Adrenal gland (tissue), 12 donors: ENCODE measurements around the gene ALDH3B2. TPM values are rescaled to one million over a fixed set of nuclear protein-coding genes. Genes with fewer than 3 reads are reported as not detected.

ENCODE experiments used
- DNase-seq, 7 donors: peaks; one replicate each; pipeline ENCODE4 v3.0.0-alpha.2; 2019 to 2020
- H3K27ac ChIP-seq, 5 donors: fragments of 200-600 bp; sonication (generic) in 4 of 5; 1 replicate in 3 of 5; 2 replicates in 2 of 5; pipeline versions ENCODE4 v1.5.1 to v1.8.0; 2016 to 2020; ENCODE audit warnings: mild to moderate bottlenecking in 1 of 5
- H3K27me3 ChIP-seq: fragments of 200-600 bp; 2 replicates; pipeline ENCODE4 v1.8.0; 2021
- H3K36me3 ChIP-seq, 2 donors: fragments of 200-600 bp; replicated peaks in 1 of 2; 1 replicate in 1 of 2; 2 replicates in 1 of 2; pipeline versions ENCODE4 v1.5.1 to v1.8.0; 2018 to 2022
- H3K4me1 ChIP-seq, 2 donors: fragments of 200-600 bp; replicated peaks in 1 of 2; 1 replicate in 1 of 2; 2 replicates in 1 of 2; pipeline versions ENCODE4 v1.5.1 to v1.8.0; 2018 to 2021
- H3K4me3 ChIP-seq, 4 donors: fragments of 200-600 bp; sonication (generic) in 3 of 4; one replicate each; pipeline ENCODE4 v1.5.1; 2016 to 2018
- H3K9me3 ChIP-seq, 3 donors: fragments of 200-600 bp; sonication (generic) in 1 of 3; replicated peaks in 1 of 3; 1 replicate in 2 of 3; 2 replicates in 1 of 3; pipeline versions ENCODE4 v1.5.1 to v1.8.0; 2016 to 2021
- CTCF ChIP-seq, 6 experiments: fragments of 450-650 bp in 4 of 6; fragments of 200-600 bp in 2 of 6; sonication (generic) in 1 of 6; IDR thresholded peaks; 1 replicate in 5 of 6; 2 replicates in 1 of 6; pipeline versions ENCODE4 v1.5.1 to v1.8.0; 2016 to 2021; ENCODE audit warnings: antibody characterized with exemption in 6 of 6, mild to moderate bottlenecking in 2 of 6, moderate library complexity in 1 of 6
- POLR2A ChIP-seq, 2 donors: fragments of 450-650 bp; IDR thresholded peaks; one replicate each; pipeline ENCODE4 v1.6.1; 2017; ENCODE audit warnings: antibody characterized with exemption in 2 of 2, mild to moderate bottlenecking in 2 of 2, moderate library complexity in 1 of 2
- WGBS, 4 donors: extraction: QIAGEN DNeasy Blood & Tissue Kit in 2 of 4; methylation state at CpG; one replicate each; pipeline versions ENCODE4 v1.1.5 to v1.1.7; 2013 to 2017; 5-methylcytosine and 5-hydroxymethylcytosine counted together
- intact Hi-C, 2 donors: fragments of 100-400 bp; cut with DNase I; formaldehyde crosslinking; loops; one replicate each; pipeline versions ENCODE4 v1.14.1 to v1.15.0; 2022 to 2023
- polyA plus RNA-seq, 3 donors: library from polyadenylated mRNA; stranded (reverse); fragments of 200-250 nt in 2 of 3; fragments of 350-450 nt in 1 of 3; fragmentation: Illumina TruSeq in 1 of 3; extraction: RNeasy Lipid Tissue Mini Kit (QIAGEN cat#74804) in 1 of 3; gene quantifications; one replicate each; pipeline ENCODE4 v1.2.3, GENCODE V29; 2013 to 2014
- total RNA-seq, 9 donors: library from RNA; depleted of rRNA in 4 of 9; stranded (reverse); fragments of >200 nt in 4 of 9; fragments of 120-200 nt in 1 of 9; fragmentation: NEBNext Ultra II Directional in 1 of 9; extraction: Animal tissue kit (Norgen Biotek cat#: 25700) in 1 of 9; gene quantifications; one replicate each; pipeline versions ENCODE4 v1.1.0 to v1.2.4, GENCODE V29; 2013 to 2023
- donor health status: healthy with polysubstance abuse.
- donor health status: Bipolar disorder and iron deficiency.
- donor health status: DM: yes; HTN: yes; CAD: no.
- donor health status: DM: no; HTN: no; CAD: no.
- donor health status: DM: no; HTN: no; CAD: no.
- donor health status: DM: yes; HTN: yes; CAD: no.

ALDH3B2 gene
- total and polyA plus RNA-seq, 12 donors = 0.10 TPM; not detected in 11

- no peak for TF ChIP-seq CTCF (IDR thresholded peaks at IDR 0.05)
- TF ChIP-seq POLR2A (IDR thresholded peaks at IDR 0.05) = no peak
- intact Hi-C loops = no loop called here
- H3K27ac ChIP-seq = no peak overlapping the region
- H3K4me3 ChIP-seq = no peak overlapping the region
- peaks cover 17% of the 10 kb centered on the region for H3K27me3 ChIP-seq
- H3K4me1 ChIP-seq = no peaks in the 10 kb centered on the region
- DNase-seq = no peak
- no peaks in the 10 kb centered on the region for H3K36me3 ChIP-seq
- H3K9me3 ChIP-seq = no peaks in the 10 kb centered on the region
- 83 to 89% (median 87%) methylated on average over 12 to 15 of the region's 15 CpGs for WGBS, 4 donors
Observed at GRCh38 chr11:67642173-67643120, 32.0 kb downstream of the ALDH3B2 start.

GRCh38 chr11:67641338-67642172 lies 32.9 kb downstream of the ALDH3B2 start:
- TF ChIP-seq CTCF (IDR thresholded peaks at IDR 0.05) (no peak), POLR2A (IDR thresholded peaks at IDR 0.05) (no peak)
- Histone ChIP-seq H3K36me3 (no peaks in the 10 kb centered on the region), H3K4me3 (no peak overlapping the region), H3K4me1 (no peaks in the 10 kb centered on the region), H3K9me3 (no peaks in the 10 kb centered on the region), H3K27me3 (peaks cover 17% of the 10 kb centered on the region), H3K27ac (no peak overlapping the region)
- intact Hi-C loops = no loop called here
- no peak for DNase-seq
- 61 to 82% (median 74%) methylated on average over 15 to 28 of the region's 28 CpGs for WGBS, 4 donors

- Histone ChIP-seq H3K36me3 (no peaks in the 10 kb centered on the region), H3K4me1 (no peaks in the 10 kb centered on the region), H3K9me3 (no peaks in the 10 kb centered on the region), H3K27ac (no peak overlapping the region), H3K27me3 (peaks cover 17% of the 10 kb centered on the region), H3K4me3 (no peak overlapping the region)
- intact Hi-C loops = no loop called here
- no peak for TF ChIP-seq POLR2A (IDR thresholded peaks at IDR 0.05)
- no peak for TF ChIP-seq CTCF (IDR thresholded peaks at IDR 0.05)
- WGBS, 4 donors = 50 to 63% (median 56%) methylated on average over 7 to 12 of the region's 12 CpGs
- DNase-seq = no peak
Observed at GRCh38 chr11:67640758-67641337, 33.6 kb downstream of the ALDH3B2 start.
